Stimulated activated CD8-positive, alpha-beta memory T cell treated with anti-CD3 and anti-CD28 coated beads, Interleukin-4, amount 100 ng/mL, for 24 hours (primary cell): ENCODE measurements around the gene CEACAM18.
"Not testable (repeated sequence)": the region's sequence is repeated elsewhere in the genome, so short reads cannot be mapped to it uniquely, and the experiment has no call there.

Experiments used
- DNase-seq: peaks from one replicate; pipeline ENCODE4 v3.0.0-alpha.2; 2020; ENCODE audit warnings: low read depth

The CEACAM18 gene

DNA sequence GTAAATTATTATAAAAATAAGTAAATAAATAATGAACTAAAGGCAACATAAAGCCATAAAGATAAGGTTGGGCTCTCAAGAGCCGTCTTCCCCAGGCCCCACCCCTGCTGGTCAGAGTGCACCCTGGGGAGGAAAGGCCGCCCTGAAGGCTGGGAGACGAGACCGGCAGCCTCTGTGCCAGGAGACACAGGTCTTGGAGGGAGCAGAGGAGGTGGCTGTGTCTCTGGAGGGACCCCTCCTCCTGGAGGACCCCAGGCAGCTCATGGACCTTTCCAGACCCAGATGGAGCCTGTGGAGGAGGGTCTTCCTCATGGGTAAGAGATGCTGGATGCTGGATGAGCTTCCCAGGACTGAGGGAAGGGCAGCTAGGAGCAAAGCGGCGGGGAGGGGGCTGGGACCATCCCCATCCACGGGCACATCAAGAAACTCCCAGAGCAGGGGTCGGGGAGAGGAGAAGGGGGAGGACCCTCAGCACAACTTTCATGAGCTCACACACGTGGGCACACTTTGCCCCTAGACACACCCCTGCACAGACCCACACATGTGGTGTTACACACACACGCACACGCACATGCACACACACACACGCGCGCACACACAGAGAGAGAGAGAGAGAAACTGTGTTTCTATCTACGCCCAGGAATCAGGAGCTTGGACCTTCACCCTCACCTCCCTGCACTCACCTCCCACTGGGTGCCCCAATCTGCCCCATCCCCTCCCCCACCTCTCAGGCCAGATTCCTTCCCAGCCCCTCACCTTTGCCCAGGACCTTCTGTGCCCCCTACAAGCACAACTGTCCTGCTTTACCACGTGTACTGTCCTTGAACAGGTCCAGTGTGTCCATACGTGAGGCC lies at the start of gene CEACAM18:
Gene CEACAM18 (plus strand): TSS at position 159 of the 854 bp plus-strand sequence.
- no peak for DNase-seq

DNA sequence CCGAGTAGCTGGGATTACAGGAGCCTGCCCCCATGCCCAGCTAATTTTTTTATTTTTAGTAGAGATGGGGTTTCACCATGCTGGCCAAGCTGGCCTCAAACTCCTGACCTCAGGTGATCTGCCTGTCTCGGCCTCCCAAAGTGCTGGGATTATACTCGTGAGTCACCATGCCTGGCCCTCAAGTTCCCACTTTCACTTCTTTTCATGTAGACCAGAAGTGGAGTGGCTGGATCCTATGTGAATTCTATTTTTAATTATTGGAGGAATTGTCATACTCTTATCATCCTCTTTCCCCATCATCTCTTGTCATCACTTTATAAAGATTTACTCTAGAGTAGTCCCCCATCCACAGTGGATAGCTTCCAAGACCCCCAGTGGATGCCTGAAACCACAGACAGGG lies 48.1 kb upstream of the CEACAM18 start:
- no peak for DNase-seq

DNA sequence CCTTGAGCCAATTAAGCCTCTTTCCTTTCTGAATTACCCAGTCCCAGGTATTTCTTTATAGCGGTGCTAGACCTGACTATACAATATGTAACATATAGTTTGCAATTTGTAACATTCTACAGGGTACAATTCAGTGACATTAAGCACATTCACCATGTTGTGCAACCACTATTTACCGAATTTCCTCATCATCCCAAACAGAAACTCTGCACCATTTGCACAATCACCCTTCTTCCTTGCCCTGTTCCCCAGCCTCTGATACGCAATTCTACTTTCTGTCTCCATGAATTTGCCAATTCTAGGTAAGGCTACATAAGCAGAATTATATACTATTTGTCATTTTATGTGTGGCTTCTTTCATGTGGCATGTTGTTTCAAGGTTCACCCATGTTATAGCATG lies 47.2 kb upstream of the CEACAM18 start:
- DNase-seq = no peak

GRCh38 chr19:51433043-51433442 lies 45.3 kb upstream of the CEACAM18 start:
- DNase-seq = no peak

DNA sequence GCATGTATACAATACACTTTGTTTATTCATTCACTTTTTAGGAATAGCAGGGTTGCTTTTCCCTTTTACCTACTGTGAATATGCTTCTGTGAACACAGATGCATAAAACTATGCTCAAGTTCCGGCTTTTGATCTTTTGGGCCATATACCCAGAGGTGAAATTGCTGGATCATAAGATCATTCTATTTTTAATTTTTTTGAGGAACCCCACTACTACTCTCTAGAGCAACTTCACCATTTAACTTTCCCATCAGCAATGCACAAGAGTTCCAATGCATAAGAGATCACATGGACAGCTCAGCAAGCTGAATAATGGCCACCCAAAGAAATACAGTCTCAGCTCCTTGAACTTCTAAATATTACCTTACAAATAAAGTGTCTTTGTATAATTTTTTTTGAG lies 43.9 kb upstream of the CEACAM18 start:
- DNase-seq = no peak

DNA sequence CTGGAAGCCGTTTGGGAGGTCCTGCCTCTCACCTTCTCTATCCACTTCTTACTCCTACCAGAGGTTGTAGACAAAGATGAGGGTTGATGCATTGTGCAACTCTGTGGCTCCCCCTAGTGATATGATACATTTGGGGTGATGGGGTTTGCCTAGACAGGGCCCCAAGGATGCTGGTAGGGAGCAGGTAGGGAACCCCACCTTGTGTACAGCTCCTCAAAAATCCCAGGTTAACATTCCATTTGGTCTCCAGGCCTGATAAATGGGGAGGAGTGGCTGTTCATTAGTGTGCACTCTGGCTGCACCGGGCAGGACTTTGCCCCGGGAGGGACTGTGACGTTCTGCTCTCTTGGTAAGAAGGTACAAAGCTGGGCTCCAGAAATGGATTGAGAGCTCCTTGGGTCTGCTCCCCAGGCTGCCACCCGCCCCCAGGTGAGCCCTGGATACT lies 39.3 kb upstream of the CEACAM18 start:
- no peak for DNase-seq

- DNase-seq = no peak
Observed at GRCh38 chr19:51440052-51440451, 38.3 kb upstream of the CEACAM18 start.

GRCh38 chr19:51440846-51441409 lies 37.4 kb upstream of the CEACAM18 start:
- peak; percentile 57 for DNase-seq

GRCh38 chr19:51441410-51442390 lies 36.6 kb upstream of the CEACAM18 start:
- DNase-seq = peak; percentile 80

- DNase-seq = not testable (repeated sequence)
Observed at GRCh38 chr19:51447510-51447909, 30.8 kb upstream of the CEACAM18 start.

DNA sequence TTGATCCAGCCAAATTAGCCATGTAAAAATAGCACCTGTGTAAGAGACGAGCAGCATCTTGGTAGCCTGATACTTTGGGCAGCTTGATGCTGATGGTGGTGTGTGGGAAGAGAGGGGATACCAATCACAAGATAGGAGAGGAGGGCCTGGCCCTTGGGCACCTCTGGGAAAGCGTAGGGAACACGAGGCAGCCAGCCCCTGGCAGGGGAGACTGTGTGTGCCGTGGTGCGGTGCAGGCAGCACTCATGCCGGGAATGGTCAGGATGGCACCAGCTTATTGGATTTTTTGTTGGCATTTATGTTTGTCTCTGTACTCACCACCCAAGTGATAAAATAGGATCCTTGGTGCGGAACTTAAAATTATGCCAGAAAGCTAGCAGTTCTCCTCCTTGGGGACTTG lies 30.3 kb upstream of the CEACAM18 start:
- no peak for DNase-seq

- DNase-seq = peak; percentile 53
Observed at GRCh38 chr19:51448411-51449016, 29.8 kb upstream of the CEACAM18 start.

GRCh38 chr19:51450730-51451307 lies 27.5 kb upstream of the CEACAM18 start:
- DNase-seq = peak; percentile 20

DNA sequence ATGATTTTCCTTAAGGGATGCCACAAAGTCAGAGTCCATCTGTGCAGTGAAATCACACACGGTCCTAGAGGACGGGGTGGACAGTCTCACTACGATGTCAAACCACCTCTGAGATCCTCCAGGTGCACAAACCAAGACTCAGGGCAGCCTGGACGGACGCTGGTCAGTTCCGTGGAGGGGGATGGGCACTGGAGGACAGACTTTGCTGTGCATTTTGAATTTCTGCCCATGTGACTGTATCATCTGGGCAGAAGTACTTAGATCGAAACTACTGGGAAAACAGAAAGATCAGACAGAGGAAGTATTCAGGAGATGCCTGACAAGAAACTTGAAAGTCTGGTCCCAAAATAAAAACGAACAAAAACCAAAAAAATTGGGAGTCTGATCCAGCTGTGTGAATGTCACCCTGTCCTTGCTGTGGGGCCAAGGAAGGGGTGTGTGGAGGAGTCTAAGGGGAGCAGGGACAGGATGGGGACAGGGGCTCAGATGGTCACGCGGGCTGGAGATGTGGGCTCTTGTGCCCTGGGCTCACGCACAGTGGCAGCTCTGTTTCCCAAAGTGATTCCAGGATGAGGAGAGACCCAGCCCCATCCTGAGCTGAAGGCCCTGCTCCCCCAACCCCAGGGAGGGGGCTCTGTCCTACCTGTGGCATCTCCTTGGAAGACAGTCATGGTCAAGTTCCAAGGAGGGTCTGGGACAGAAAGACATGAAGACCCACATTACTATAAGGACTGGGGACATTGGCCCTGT lies 21.6 kb upstream of the CEACAM18 start:
- no peak for DNase-seq

- no peak for DNase-seq
Observed at GRCh38 chr19:51457351-51458013, 20.9 kb upstream of the CEACAM18 start.

GRCh38 chr19:51458051-51458645 lies 20.2 kb upstream of the CEACAM18 start, which contains the start of gene SIGLEC8:
SIGLEC8 (minus strand) TSS chr19:51458454; CDS start chr19:51458387, 67 bp downstream.
- DNase-seq = no peak

GRCh38 chr19:51458899-51459505 lies 19.3 kb upstream of the CEACAM18 start:
- DNase-seq = no peak

GRCh38 chr19:51460164-51460992 lies 18.0 kb upstream of the CEACAM18 start:
- no peak for DNase-seq
